PC-9 (cell line): ENCODE measurements around the gene NIPAL3. TPM values are rescaled to one million over a fixed set of nuclear protein-coding genes. Genes with fewer than 3 reads are reported as not detected.
"Not testable (repeated sequence)": the region's sequence is repeated elsewhere in the genome, so short reads cannot be mapped to it uniquely, and the experiment has no call there.

Experiments used
- BruUV-seq: library from RNA; stranded (reverse); fragments of 400-500 nt; replicated peaks from 2 replicates; lab custom pipeline; 2021; lab: Mats Ljungman, UMichigan
- CTCF ChIA-PET: fragments of 300-600 bp; sonication (Branson Sonifier 250); formaldehyde crosslinking; loops from one replicate; lab custom pipeline; 2022; ENCODE audit warnings: antibody characterized with exemption; lab: Charles Lee
- POLR2A ChIA-PET: fragments of 300-600 bp; sonication (Branson Sonifier 250); formaldehyde crosslinking; loops from one replicate; lab custom pipeline; 2022; ENCODE audit warnings: antibody characterized with exemption; ENCODE audit not compliant: unreplicated experiment; lab: Charles Lee
- DNase-seq, 2 experiments: peaks; one replicate each; pipeline versions ENCODE4 v3.0.0 to v3.0.0-alpha.2; 2015 to 2022; ENCODE audit warnings: mixed read lengths in 1 of 2
- H2AFZ ChIP-seq: fragments of 200-600 bp; sonication (generic); 2 replicates; pipeline ENCODE4 v1.8.1; 2017; ENCODE audit warnings: antibody characterized with exemption
- H3F3A ChIP-seq: fragments of 200-600 bp; sonication (generic); 2 replicates; pipeline ENCODE4 v1.8.1; 2017; ENCODE audit warnings: antibody characterized with exemption, mild to moderate bottlenecking, low read depth; ENCODE audit not compliant: insufficient read depth
- H3K27ac ChIP-seq: fragments of 200-600 bp; sonication (generic); 2 replicates; pipeline ENCODE4 v1.6.1; 2016; ENCODE audit warnings: mixed run types
- H3K27me3 ChIP-seq: fragments of 200-600 bp; sonication (generic); 2 replicates; pipeline ENCODE4 v1.6.1; 2016; ENCODE audit warnings: low read depth, mixed run types; ENCODE audit not compliant: insufficient read depth
- H3K36me3 ChIP-seq: fragments of 200-600 bp; sonication (generic); 2 replicates; pipeline ENCODE4 v1.6.1; 2016; ENCODE audit warnings: low read depth, mixed run types
- H3K4me1 ChIP-seq: fragments of 200-600 bp; sonication (generic); replicated peaks from 2 replicates; pipeline ENCODE4 v1.6.1; 2016; ENCODE audit warnings: mixed run types; ENCODE audit not compliant: insufficient read depth
- H3K4me2 ChIP-seq: fragments of 200-600 bp; sonication (generic); 2 replicates; pipeline ENCODE4 v1.6.1; 2017; ENCODE audit warnings: mixed run types
- H3K4me3 ChIP-seq: fragments of 200-600 bp; sonication (generic); 2 replicates; pipeline ENCODE4 v1.6.1; 2016; ENCODE audit warnings: mixed run types
- H3K79me2 ChIP-seq: fragments of 200-600 bp; sonication (generic); 2 replicates; pipeline ENCODE4 v1.6.1; 2017; ENCODE audit warnings: low read depth, mixed run types
- H3K9me2 ChIP-seq: fragments of 200-600 bp; sonication (generic); 2 replicates; pipeline ENCODE4 v1.8.1; 2017; ENCODE audit warnings: mild to moderate bottlenecking; ENCODE audit not compliant: insufficient read depth
- H3K9me3 ChIP-seq: fragments of 200-600 bp; sonication (generic); 2 replicates; pipeline ENCODE4 v1.8.1; 2016; ENCODE audit warnings: low read depth; ENCODE audit not compliant: insufficient read depth
- H4K20me1 ChIP-seq: fragments of 200-600 bp; sonication (generic); 2 replicates; pipeline ENCODE4 v1.8.1; 2017; ENCODE audit not compliant: insufficient read depth
- EZH2 ChIP-seq: fragments of 200-600 bp; sonication (generic); IDR thresholded peaks from 2 replicates; pipeline ENCODE4 v1.8.0; 2017; ENCODE audit warnings: antibody characterized with exemption, low read depth
- intact Hi-C: fragments of 100-400 bp; cut with micrococcal nuclease; formaldehyde crosslinking; loops from one replicate; pipeline ENCODE4 v1.10.0; 2022; ENCODE audit not compliant: unreplicated experiment
- total RNA-seq: library from RNA; stranded (reverse); gene quantifications from 2 replicates; pipeline ENCODE4 v1.2.3, GENCODE V29; 2021
- TF ChIP-seq, protein P1 (sequence below): fragments of 200-600 bp; sonication (generic); conservative IDR thresholded peaks from 2 replicates; pipeline ENCODE4 v1.6.1; 2017; ENCODE audit warnings: mixed run types, antibody characterized with exemption, mild to moderate bottlenecking, moderate library complexity

Gene NIPAL3
- total RNA-seq, 1 experiment from 2014 or later, result 42.0 TPM

DNA sequence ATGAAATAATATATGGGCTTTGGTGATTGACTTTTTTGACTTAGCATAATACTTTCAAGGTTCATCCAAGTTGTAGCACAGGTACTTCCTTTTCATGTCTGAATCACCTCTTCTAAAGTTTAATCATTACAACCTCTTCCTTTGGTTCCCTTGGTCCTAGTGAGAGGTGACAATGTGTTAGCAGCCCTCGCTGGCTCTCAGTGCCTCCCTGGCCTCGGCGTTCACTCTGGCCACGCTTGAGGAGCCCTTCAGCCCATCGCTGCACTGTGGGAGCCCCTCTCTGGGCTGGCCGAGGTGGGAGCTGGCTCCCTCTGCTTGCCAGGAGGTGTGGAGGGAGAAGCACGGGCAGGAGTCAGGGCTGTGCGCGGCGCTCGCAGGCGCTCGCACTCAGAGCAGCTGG lies 74.1 kb downstream of the NIPAL3 start:
- no peak overlapping the region for H2AFZ ChIP-seq
- no peaks in the 10 kb centered on the region for H3K9me2 ChIP-seq
- no peaks in the 10 kb centered on the region for H3K9me3 ChIP-seq
- H3K4me2 ChIP-seq, result no peak overlapping the region
- no peaks in the 10 kb centered on the region for H3K36me3 ChIP-seq
- H3K79me2 ChIP-seq, result no peaks in the 10 kb centered on the region
- H3F3A ChIP-seq, result no peaks in the 10 kb centered on the region
- no peak for DNase-seq
- TF ChIP-seq, protein P1, sequence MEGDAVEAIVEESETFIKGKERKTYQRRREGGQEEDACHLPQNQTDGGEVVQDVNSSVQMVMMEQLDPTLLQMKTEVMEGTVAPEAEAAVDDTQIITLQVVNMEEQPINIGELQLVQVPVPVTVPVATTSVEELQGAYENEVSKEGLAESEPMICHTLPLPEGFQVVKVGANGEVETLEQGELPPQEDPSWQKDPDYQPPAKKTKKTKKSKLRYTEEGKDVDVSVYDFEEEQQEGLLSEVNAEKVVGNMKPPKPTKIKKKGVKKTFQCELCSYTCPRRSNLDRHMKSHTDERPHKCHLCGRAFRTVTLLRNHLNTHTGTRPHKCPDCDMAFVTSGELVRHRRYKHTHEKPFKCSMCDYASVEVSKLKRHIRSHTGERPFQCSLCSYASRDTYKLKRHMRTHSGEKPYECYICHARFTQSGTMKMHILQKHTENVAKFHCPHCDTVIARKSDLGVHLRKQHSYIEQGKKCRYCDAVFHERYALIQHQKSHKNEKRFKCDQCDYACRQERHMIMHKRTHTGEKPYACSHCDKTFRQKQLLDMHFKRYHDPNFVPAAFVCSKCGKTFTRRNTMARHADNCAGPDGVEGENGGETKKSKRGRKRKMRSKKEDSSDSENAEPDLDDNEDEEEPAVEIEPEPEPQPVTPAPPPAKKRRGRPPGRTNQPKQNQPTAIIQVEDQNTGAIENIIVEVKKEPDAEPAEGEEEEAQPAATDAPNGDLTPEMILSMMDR, result no peak
- no peak for TF ChIP-seq EZH2
- intact Hi-C loops, result no loop called here
- H3K4me1 ChIP-seq, result no peaks in the 10 kb centered on the region
- H3K27me3 ChIP-seq, result no peaks in the 10 kb centered on the region
- POLR2A ChIA-PET, result no interaction called here
- no peak overlapping the region for H3K4me3 ChIP-seq
- H3K27ac ChIP-seq, result no peak overlapping the region
- CTCF ChIA-PET, result no interaction called here
- no peaks in the 10 kb centered on the region for H4K20me1 ChIP-seq
- no TSS peak for BruUV-seq

DNA sequence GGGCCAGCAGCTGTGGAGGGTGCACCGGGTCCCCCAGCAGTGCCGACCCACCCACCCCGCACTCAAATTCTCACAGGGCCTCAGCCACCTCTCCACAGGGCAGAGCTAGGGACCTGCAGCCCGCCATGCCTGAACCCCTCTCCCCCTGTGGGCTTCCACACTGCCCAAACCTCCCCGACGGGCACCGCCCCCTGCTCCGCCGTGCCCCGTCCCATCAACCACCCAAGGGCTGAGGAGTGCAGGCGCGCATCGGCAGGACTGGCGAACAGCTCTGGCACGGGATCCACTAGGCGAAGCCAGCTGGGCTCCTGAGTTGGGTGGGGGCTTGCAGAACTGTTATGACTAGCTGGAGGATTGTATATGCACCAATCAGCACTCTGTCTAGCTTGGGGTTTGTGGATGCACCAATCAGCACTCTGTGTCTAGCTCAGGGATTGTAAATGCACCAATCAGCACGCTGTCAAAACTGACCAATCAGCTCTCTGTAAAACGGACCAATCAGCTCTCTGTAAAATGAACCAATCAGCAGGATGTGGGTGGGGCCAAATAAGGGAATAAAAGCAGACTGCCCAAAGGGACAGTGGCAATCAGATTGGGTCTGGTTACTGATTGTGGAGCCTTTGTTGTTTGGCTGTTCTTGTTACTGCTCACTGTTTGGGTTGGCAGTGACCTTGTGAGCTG lies 74.6 kb downstream of the NIPAL3 start:
- POLR2A ChIA-PET, result interaction anchor here (0.8 kb wide), 1 partner anchor 77 kb away, joined by 6 read pairs; no protein-coding TSS in a partner anchor
- intact Hi-C loops, result no loop called here
- Histone ChIP-seq H3K9me2 (no peaks in the 10 kb centered on the region), H3K27ac (no peak overlapping the region), H3K4me3 (no peak overlapping the region), H3K36me3 (no peaks in the 10 kb centered on the region), H3F3A (no peaks in the 10 kb centered on the region), H2AFZ (no peak overlapping the region), H3K27me3 (no peaks in the 10 kb centered on the region), H3K4me2 (no peak overlapping the region), H3K9me3 (no peaks in the 10 kb centered on the region), H4K20me1 (no peaks in the 10 kb centered on the region), H3K79me2 (no peaks in the 10 kb centered on the region), H3K4me1 (no peaks in the 10 kb centered on the region)
- CTCF ChIA-PET, result no interaction called here
- no TSS peak for BruUV-seq
- no peak for TF ChIP-seq EZH2
- TF ChIP-seq, protein P1, result no peak
- no peak for DNase-seq

DNA sequence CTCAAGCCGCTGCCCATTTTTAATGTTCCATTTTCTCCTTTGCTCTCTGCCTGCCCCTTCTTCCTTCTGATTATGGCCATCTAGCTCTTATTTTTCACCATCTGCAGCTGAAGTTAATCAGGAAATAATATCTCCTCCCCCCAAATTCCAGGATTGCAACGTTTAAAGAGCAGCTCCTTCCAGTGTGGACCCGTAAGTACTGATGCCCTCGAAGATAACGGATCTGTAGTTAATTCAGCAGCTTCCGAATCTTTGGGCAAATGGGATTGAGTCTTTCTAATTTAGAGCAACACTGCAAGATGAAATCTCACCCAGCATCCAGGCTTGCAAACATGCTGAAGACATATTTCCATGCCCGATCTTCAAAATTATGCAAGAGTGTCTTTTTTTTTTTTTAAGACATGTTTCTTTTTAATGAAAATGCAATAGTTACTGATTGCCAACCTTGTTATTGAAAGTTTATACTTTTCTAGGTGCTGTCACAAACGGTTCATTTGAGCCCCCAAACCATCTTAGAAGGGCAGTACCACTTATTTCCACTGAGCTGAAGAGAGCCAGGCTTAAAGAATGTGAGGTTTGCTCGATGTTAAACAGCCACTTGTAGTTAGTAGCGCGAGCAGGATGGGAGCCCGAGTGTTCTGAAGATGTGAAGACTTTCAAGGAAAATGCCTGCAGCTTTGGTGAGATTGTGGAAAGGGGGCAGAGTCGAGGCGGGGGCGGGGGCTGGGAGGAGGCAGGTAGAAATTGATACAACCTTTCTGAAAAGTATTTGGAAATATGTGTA lies 76.2 kb downstream of the NIPAL3 start:
- Histone ChIP-seq H3K27me3 (no peaks in the 10 kb centered on the region), H3K27ac (no peak overlapping the region), H3K79me2 (no peaks in the 10 kb centered on the region), H3K9me3 (no peaks in the 10 kb centered on the region), H3K4me1 (no peaks in the 10 kb centered on the region), H3K9me2 (no peaks in the 10 kb centered on the region), H3K4me3 (no peak overlapping the region), H3F3A (no peaks in the 10 kb centered on the region), H3K36me3 (no peaks in the 10 kb centered on the region), H3K4me2 (no peak overlapping the region), H2AFZ (no peak overlapping the region), H4K20me1 (no peaks in the 10 kb centered on the region)
- BruUV-seq, result no TSS peak
- POLR2A ChIA-PET, result no interaction called here
- intact Hi-C loops, result no loop called here
- TF ChIP-seq, protein P1, result no peak
- no peak for TF ChIP-seq EZH2
- DNase-seq, result no peak
- CTCF ChIA-PET, result interaction anchor here (0.6 kb wide), 1 partner anchor 55 kb away, joined by 7 read pairs; no protein-coding TSS in a partner anchor

DNA sequence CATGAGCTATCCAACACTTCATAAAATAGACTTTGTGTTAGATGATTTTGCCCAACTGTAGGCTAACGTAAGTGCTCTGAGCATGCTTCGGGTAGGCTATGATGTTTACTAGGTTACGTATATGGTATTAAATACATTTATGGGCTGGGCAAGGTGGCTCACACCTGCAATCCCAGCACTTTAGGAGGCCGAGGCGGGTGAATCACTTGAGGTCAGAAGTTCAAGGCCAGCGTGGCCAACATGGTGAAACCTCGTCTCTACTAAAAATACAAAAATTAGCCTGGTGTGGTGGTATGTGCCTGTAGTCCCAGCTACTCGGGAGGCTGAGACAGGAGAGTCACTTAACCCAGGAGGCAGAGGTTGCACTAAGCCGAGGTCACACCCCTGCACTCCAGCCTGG lies 77.3 kb downstream of the NIPAL3 start:
- CTCF ChIA-PET, H3K4me3 ChIP-seq, H3K9me2 ChIP-seq: not testable (repeated sequence)

More for the DNA sequence above, 77.3 kb downstream of the NIPAL3 start:
- POLR2A ChIA-PET, DNase-seq, H3F3A ChIP-seq, H3K9me3 ChIP-seq, H3K79me2 ChIP-seq, H3K4me2 ChIP-seq, H4K20me1 ChIP-seq, BruUV-seq, H3K27ac ChIP-seq, H3K36me3 ChIP-seq, intact Hi-C loops, H3K27me3 ChIP-seq, H2AFZ ChIP-seq, H3K4me1 ChIP-seq: not testable (repeated sequence)
